Measurements from ENCODE around the gene ITGAE.

- TF ChIP-seq GATA3 (IDR thresholded peaks at IDR 0.05; ENCODE audit: low read depth, low read length) (no peak), GATA2 (IDR thresholded peaks at IDR 0.05; ENCODE audit: low read depth, low read length) (no peak)
Measured at GRCh38 chr17:3754458-3755334, 46.3 kb downstream of the ITGAE start.
